GM18867 (cell line): Measurements from ENCODE around the gene LTBP4.
"Not testable (repeated sequence)": the region's sequence is repeated elsewhere in the genome, so short reads cannot be mapped to it uniquely, and the experiment has no call there.

Experiments used
- ATAC-seq: cut with Tn5 transposase; IDR thresholded peaks from one replicate; pipeline ENCODE4 v1.9.1; 2021; ENCODE audit warnings: mild to moderate bottlenecking, moderate library complexity; ENCODE audit not compliant: unreplicated experiment

The LTBP4 gene

GRCh38 chr19:40601134-40601974 is at the start of gene LTBP4:
Gene LTBP4 (plus strand): TSS chr19:40601369. CDS start chr19:40601388, 19 bp downstream.
- no peak for ATAC-seq

GRCh38 chr19:40552848-40553247 is 48.3 kb upstream of the LTBP4 start:
- no peak for ATAC-seq

GRCh38 chr19:40553885-40554857 is 47.0 kb upstream of the LTBP4 start:
- no peak for ATAC-seq

- no peak for ATAC-seq
Observed at GRCh38 chr19:40555978-40556689, 45.0 kb upstream of the LTBP4 start.

- no peak for ATAC-seq
Observed at GRCh38 chr19:40556953-40557530, 44.1 kb upstream of the LTBP4 start.

GRCh38 chr19:40559394-40559793 is 41.8 kb upstream of the LTBP4 start:
- no peak for ATAC-seq

- ATAC-seq = no peak
Observed at GRCh38 chr19:40560092-40560507, 41.1 kb upstream of the LTBP4 start.

- no peak for ATAC-seq
Observed at GRCh38 chr19:40561947-40562346, 39.2 kb upstream of the LTBP4 start.

- ATAC-seq = not testable (repeated sequence)
Observed at GRCh38 chr19:40564535-40564934, 36.6 kb upstream of the LTBP4 start.

GRCh38 chr19:40565355-40565754 is 35.8 kb upstream of the LTBP4 start:
- ATAC-seq = no peak

GRCh38 chr19:40565910-40566495 is 35.2 kb upstream of the LTBP4 start:
- no peak for ATAC-seq

GRCh38 chr19:40567040-40567749 is 34.0 kb upstream of the LTBP4 start:
- no peak for ATAC-seq

GRCh38 chr19:40567750-40568494 is 33.2 kb upstream of the LTBP4 start:
- ATAC-seq = no peak

GRCh38 chr19:40570313-40571004 is 30.7 kb upstream of the LTBP4 start:
- ATAC-seq = peak; percentile 80

GRCh38 chr19:40571005-40571318 is 30.2 kb upstream of the LTBP4 start:
- peak; percentile 1 for ATAC-seq

- no peak for ATAC-seq
Observed at GRCh38 chr19:40571831-40572495, 29.2 kb upstream of the LTBP4 start.

- no peak for ATAC-seq
Observed at GRCh38 chr19:40575326-40575725, 25.8 kb upstream of the LTBP4 start.

- peak; percentile 19 for ATAC-seq
Observed at GRCh38 chr19:40576151-40576584, 25.0 kb upstream of the LTBP4 start.
